ENCODE results near the gene LAMB2.

LAMB2 gene

GRCh38 chr3:49175530-49175929 lies 42.7 kb upstream of the LAMB2 start:
- H3K4me2 ChIP-seq (ENCODE audit: low read length), result no peak overlapping the region
- H3K79me2 ChIP-seq (ENCODE audit: low read length), result no peaks in the 10 kb centered on the region
- no peak overlapping the region for H2AFZ ChIP-seq (ENCODE audit: low read depth, low read length)
- no peak overlapping the region for H3K9ac ChIP-seq (ENCODE audit: low read length)
- no peaks in the 10 kb centered on the region for H3K27me3 ChIP-seq (ENCODE audit: low read depth, low read length)
- H3K4me1 ChIP-seq (ENCODE audit: low read length), result peaks cover 9% of the 10 kb centered on the region
- no peak overlapping the region for H3K4me3 ChIP-seq (ENCODE audit: low read length)
- H3K27ac ChIP-seq (ENCODE audit: low read length), result no peak overlapping the region
- H4K20me1 ChIP-seq (ENCODE audit: insufficient read depth, low read length), result no peaks in the 10 kb centered on the region
- TF ChIP-seq CTCF (IDR thresholded peaks at IDR 0.05; ENCODE audit: low read depth, low read length) (no peak), EZH2phosphoT487 (IDR thresholded peaks at IDR 0.05; ENCODE audit: low read depth) (no peak)
- H3K9me3 ChIP-seq (ENCODE audit: insufficient read depth, low read length), result no peaks in the 10 kb centered on the region
- no peaks in the 10 kb centered on the region for H3K36me3 ChIP-seq (replicated peaks; ENCODE audit: low read depth, low read length)

GRCh38 chr3:49174397-49174985 lies 41.6 kb upstream of the LAMB2 start:
- no peak for TF ChIP-seq EZH2phosphoT487 (IDR thresholded peaks at IDR 0.05; ENCODE audit: low read depth)
- no peak for TF ChIP-seq CTCF (IDR thresholded peaks at IDR 0.05; ENCODE audit: low read depth, low read length)
- Histone ChIP-seq H3K4me1 (ENCODE audit: low read length) (peaks cover 10% of the 10 kb centered on the region), H3K79me2 (ENCODE audit: low read length) (no peaks in the 10 kb centered on the region), H2AFZ (ENCODE audit: low read depth, low read length) (no peak overlapping the region), H3K9ac (ENCODE audit: low read length) (no peak overlapping the region), H3K9me3 (ENCODE audit: insufficient read depth, low read length) (no peaks in the 10 kb centered on the region), H3K4me2 (ENCODE audit: low read length) (no peak overlapping the region), H3K36me3 (replicated peaks; ENCODE audit: low read depth, low read length) (no peaks in the 10 kb centered on the region), H4K20me1 (ENCODE audit: insufficient read depth, low read length) (no peaks in the 10 kb centered on the region), H3K27me3 (ENCODE audit: low read depth, low read length) (no peaks in the 10 kb centered on the region), H3K27ac (ENCODE audit: low read length) (no peak overlapping the region), H3K4me3 (ENCODE audit: low read length) (no peak overlapping the region)

- H3K4me1 ChIP-seq (ENCODE audit: low read length), result peaks cover 10% of the 10 kb centered on the region
- no peaks in the 10 kb centered on the region for H4K20me1 ChIP-seq (ENCODE audit: insufficient read depth, low read length)
- H3K36me3 ChIP-seq (replicated peaks; ENCODE audit: low read depth, low read length), result no peaks in the 10 kb centered on the region
- TF ChIP-seq EZH2phosphoT487 (IDR thresholded peaks at IDR 0.05; ENCODE audit: low read depth) (no peak), CTCF (IDR thresholded peaks at IDR 0.05; ENCODE audit: low read depth, low read length) (no peak)
- H3K27ac ChIP-seq (ENCODE audit: low read length), result no peak overlapping the region
- H3K79me2 ChIP-seq (ENCODE audit: low read length), result no peaks in the 10 kb centered on the region
- no peaks in the 10 kb centered on the region for H3K27me3 ChIP-seq (ENCODE audit: low read depth, low read length)
- H3K4me2 ChIP-seq (ENCODE audit: low read length), result no peak overlapping the region
- no peak overlapping the region for H3K9ac ChIP-seq (ENCODE audit: low read length)
- no peak overlapping the region for H3K4me3 ChIP-seq (ENCODE audit: low read length)
- H3K9me3 ChIP-seq (ENCODE audit: insufficient read depth, low read length), result no peaks in the 10 kb centered on the region
- no peak overlapping the region for H2AFZ ChIP-seq (ENCODE audit: low read depth, low read length)
Measured at GRCh38 chr3:49173792-49174170, 40.9 kb upstream of the LAMB2 start.

GRCh38 chr3:49173116-49173791 lies 40.4 kb upstream of the LAMB2 start:
- peaks cover 10% of the 10 kb centered on the region for H3K4me1 ChIP-seq (ENCODE audit: low read length)
- no peak overlapping the region for H2AFZ ChIP-seq (ENCODE audit: low read depth, low read length)
- no peaks in the 10 kb centered on the region for H3K79me2 ChIP-seq (ENCODE audit: low read length)
- no peaks in the 10 kb centered on the region for H3K27me3 ChIP-seq (ENCODE audit: low read depth, low read length)
- no peaks in the 10 kb centered on the region for H3K9me3 ChIP-seq (ENCODE audit: insufficient read depth, low read length)
- H3K4me3 ChIP-seq (ENCODE audit: low read length), result no peak overlapping the region
- no peak overlapping the region for H3K27ac ChIP-seq (ENCODE audit: low read length)
- no peak overlapping the region for H3K9ac ChIP-seq (ENCODE audit: low read length)
- no peak overlapping the region for H3K4me2 ChIP-seq (ENCODE audit: low read length)
- no peaks in the 10 kb centered on the region for H4K20me1 ChIP-seq (ENCODE audit: insufficient read depth, low read length)
- H3K36me3 ChIP-seq (replicated peaks; ENCODE audit: low read depth, low read length), result no peaks in the 10 kb centered on the region
- TF ChIP-seq CTCF (IDR thresholded peaks at IDR 0.05; ENCODE audit: low read depth, low read length) (no peak), EZH2phosphoT487 (IDR thresholded peaks at IDR 0.05; ENCODE audit: low read depth) (no peak)

Data from OCI-LY3 (cell line).